T-helper 2 cell treated with Interferon-gamma antibody and Interleukin-4, amounts not matched to agents 100 ng/mL and 5 ng/mL, for 36 hours (primary cell): Measurements from ENCODE around the gene SP140L. TPM values are rescaled to one million over a fixed set of nuclear protein-coding genes. Genes with fewer than 3 reads are reported as not detected.
"Not testable (repeated sequence)": the region's sequence is repeated elsewhere in the genome, so short reads cannot be mapped to it uniquely, and the experiment has no call there.

ENCODE experiments used
- intact Hi-C: fragments of 100-400 bp; cut with micrococcal nuclease; formaldehyde crosslinking; loops from one replicate; pipeline ENCODE4 v1.15.1; 2023
- total RNA-seq: library from RNA; stranded (reverse); gene quantifications from 2 replicates; pipeline ENCODE4 v1.2.3, GENCODE V29; 2022

SP140L gene
- total RNA-seq, 1 donor from 2014 or later, result 120 TPM

GRCh38 chr2:230360028-230360427 is 33.0 kb downstream of the SP140L start:
- intact Hi-C loops, result no loop called here

- intact Hi-C loops, result no loop called here
These were observed 35.2 kb downstream of the SP140L start for GRCh38 chr2:230362030-230362691.

GRCh38 chr2:230382108-230382507 is 55.1 kb downstream of the SP140L start:
- intact Hi-C loops, result no loop called here

- intact Hi-C loops, result no loop called here
These were observed 56.5 kb downstream of the SP140L start for GRCh38 chr2:230383453-230383852.

- intact Hi-C loops, result no loop called here
These were observed 58.0 kb downstream of the SP140L start for GRCh38 chr2:230384986-230385385.

- intact Hi-C loops, result no loop called here
These were observed 67.3 kb downstream of the SP140L start for GRCh38 chr2:230394301-230394700.

GRCh38 chr2:230398698-230399097 is 71.7 kb downstream of the SP140L start:
- intact Hi-C loops, result not testable (repeated sequence)

GRCh38 chr2:230400041-230400440 is 73.0 kb downstream of the SP140L start:
- intact Hi-C loops, result no loop called here

- intact Hi-C loops, result no loop called here
These were observed 73.5 kb downstream of the SP140L start for GRCh38 chr2:230400454-230400853.

- intact Hi-C loops, result not testable (repeated sequence)
These were observed 74.0 kb downstream of the SP140L start for GRCh38 chr2:230401026-230401425.

- intact Hi-C loops, result no loop called here
These were observed 76.8 kb downstream of the SP140L start for GRCh38 chr2:230403746-230404145.

- intact Hi-C loops, result no loop called here
These were observed 78.8 kb downstream of the SP140L start for GRCh38 chr2:230405824-230406223.

GRCh38 chr2:230408244-230408842 is 81.3 kb downstream of the SP140L start:
- intact Hi-C loops, result no loop called here

GRCh38 chr2:230409316-230409715 is 82.3 kb downstream of the SP140L start:
- intact Hi-C loops, result not testable (repeated sequence)

GRCh38 chr2:230410263-230410662 is 83.3 kb downstream of the SP140L start:
- intact Hi-C loops, result loop anchor here (5.0 to 10.0 kb wide), 3 partner anchors 63 to 488 kb away; partner anchors contain the start of genes FBXO36 and TRIP12

GRCh38 chr2:230410861-230411569 is 84.0 kb downstream of the SP140L start:
- intact Hi-C loops, result loop anchor here (1.0 to 10.0 kb wide), 4 partner anchors 64 to 489 kb away; partner anchors contain the start of genes FBXO36 and TRIP12

- intact Hi-C loops, result loop anchor here (1.0 to 10.0 kb wide), 4 partner anchors 64 to 489 kb away; partner anchors contain the start of genes FBXO36 and TRIP12
These were observed 84.8 kb downstream of the SP140L start for GRCh38 chr2:230411570-230412370.

- intact Hi-C loops, result loop anchor here (5.0 to 10.0 kb wide), 3 partner anchors 65 to 490 kb away; partner anchors contain the start of genes FBXO36 and TRIP12
These were observed 85.3 kb downstream of the SP140L start for GRCh38 chr2:230412371-230412711.

GRCh38 chr2:230412846-230413245 is 85.9 kb downstream of the SP140L start:
- intact Hi-C loops, result loop anchor here (5.0 to 10.0 kb wide), 3 partner anchors 66 to 491 kb away; partner anchors contain the start of genes FBXO36 and TRIP12

- intact Hi-C loops, result loop anchor here (5.0 to 10.0 kb wide), 3 partner anchors 66 to 491 kb away; partner anchors contain the start of genes FBXO36 and TRIP12
These were observed 86.5 kb downstream of the SP140L start for GRCh38 chr2:230413479-230413878.

GRCh38 chr2:230414302-230414701 is 87.3 kb downstream of the SP140L start:
- intact Hi-C loops, result loop anchor here (5.0 to 10.0 kb wide), 3 partner anchors 67 to 492 kb away; partner anchors contain the start of genes FBXO36 and TRIP12
